Ovary (tissue), 3 donors: ENCODE results near the gene SDR39U1.

Experiments used
- EP300 ChIP-seq: sonication (generic); formaldehyde crosslinking; IDR thresholded peaks from one replicate; pipeline ENCODE4 v1.6.1; 2017; ENCODE audit warnings: antibody characterized with exemption
- POLR2A ChIP-seq: fragments of 450-650 bp; IDR thresholded peaks from one replicate; pipeline ENCODE4 v1.6.1; 2017; ENCODE audit warnings: antibody characterized with exemption, mild to moderate bottlenecking, moderate library complexity
- TF ChIP-seq, protein P1 (sequence below), 3 donors: fragments of 450-650 bp in 2 of 3; fragments of 200-600 bp in 1 of 3; IDR thresholded peaks; one replicate each; pipeline versions ENCODE4 v1.5.1 to v1.8.0; 2016 to 2022; ENCODE audit warnings: antibody characterized with exemption in 3 of 3, mild to moderate bottlenecking in 1 of 3
- donor health status: DM: no; HTN: no; CAD: no.

DNA sequence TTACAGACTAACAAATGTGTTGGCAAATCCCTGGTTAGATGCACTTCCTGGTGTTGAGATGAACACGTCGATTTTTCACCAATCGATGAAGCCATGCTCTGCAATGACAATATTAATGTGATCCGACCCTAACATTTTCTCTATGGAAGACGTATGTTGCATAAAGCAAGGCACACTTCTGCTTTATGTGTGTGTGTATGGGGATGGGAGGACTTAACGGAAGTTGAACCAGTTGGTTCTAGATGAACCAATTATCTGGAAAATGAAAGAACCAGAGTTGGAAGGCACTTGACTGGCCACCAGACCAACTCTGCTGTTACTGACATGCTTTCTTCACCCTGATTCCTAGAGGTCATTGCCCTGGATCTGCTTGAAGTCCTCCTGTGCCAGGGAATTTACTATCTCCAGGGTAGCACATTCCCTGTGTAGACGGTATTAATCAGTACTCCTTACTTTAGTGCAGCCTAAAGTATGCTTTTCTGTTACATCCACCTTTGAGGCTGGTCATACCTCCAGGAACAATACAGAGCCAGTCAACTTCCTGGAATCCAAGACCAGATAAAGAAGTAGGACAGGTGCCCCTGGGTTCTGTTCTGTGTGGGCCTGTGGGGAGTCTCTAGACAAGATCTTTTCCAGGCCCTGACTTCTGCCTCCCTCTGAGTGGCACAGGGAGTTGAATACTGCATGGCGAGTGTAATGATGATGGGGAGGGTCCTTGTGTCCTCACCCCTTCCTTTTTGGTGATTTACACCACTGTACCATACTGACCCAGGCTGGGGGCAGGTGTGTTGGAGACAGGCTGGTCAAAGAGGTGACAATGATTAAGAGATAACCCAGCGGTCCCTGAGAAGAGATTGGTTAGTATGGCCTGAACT, 4.1 kb downstream of the SDR39U1 start:
- TF ChIP-seq, protein P1, sequence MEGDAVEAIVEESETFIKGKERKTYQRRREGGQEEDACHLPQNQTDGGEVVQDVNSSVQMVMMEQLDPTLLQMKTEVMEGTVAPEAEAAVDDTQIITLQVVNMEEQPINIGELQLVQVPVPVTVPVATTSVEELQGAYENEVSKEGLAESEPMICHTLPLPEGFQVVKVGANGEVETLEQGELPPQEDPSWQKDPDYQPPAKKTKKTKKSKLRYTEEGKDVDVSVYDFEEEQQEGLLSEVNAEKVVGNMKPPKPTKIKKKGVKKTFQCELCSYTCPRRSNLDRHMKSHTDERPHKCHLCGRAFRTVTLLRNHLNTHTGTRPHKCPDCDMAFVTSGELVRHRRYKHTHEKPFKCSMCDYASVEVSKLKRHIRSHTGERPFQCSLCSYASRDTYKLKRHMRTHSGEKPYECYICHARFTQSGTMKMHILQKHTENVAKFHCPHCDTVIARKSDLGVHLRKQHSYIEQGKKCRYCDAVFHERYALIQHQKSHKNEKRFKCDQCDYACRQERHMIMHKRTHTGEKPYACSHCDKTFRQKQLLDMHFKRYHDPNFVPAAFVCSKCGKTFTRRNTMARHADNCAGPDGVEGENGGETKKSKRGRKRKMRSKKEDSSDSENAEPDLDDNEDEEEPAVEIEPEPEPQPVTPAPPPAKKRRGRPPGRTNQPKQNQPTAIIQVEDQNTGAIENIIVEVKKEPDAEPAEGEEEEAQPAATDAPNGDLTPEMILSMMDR (IDR thresholded peaks at IDR 0.05) = no peak
- TF ChIP-seq POLR2A = no peak
- TF ChIP-seq EP300 = no peak
